A549 (cell line): Measurements from ENCODE around the gene ZNRF2. TPM values are rescaled to one million over a fixed set of nuclear protein-coding genes. Genes with fewer than 3 reads are reported as not detected.
A peak's percentile ranks its signal among the peaks of the same experiment; 100 is the strongest.

ENCODE experiments used
- ATAC-seq, 2 experiments: fragments of 200-7000 bp in 1 of 2; fragments of >200 bp in 1 of 2; cut with Nextera tagmentation in 1 of 2; cut with Tn5 transposase in 1 of 2; 3 replicates each; pipeline versions ENCODE4 v1.8.0 to v1.9.1; 2018 to 2020; ENCODE audit warnings: mild to moderate bottlenecking in 1 of 2, moderate library complexity in 1 of 2
- CTCF ChIA-PET: fragments of 300-600 bp; sonication (Branson Sonifier 250); formaldehyde crosslinking; extraction: SDS; loops from one replicate; lab custom pipeline; 2021; ENCODE audit warnings: antibody characterized with exemption, inconsistent platforms; lab: Yijun Ruan, JAX
- POLR2A ChIA-PET: fragments of 350-600 bp; formaldehyde crosslinking; extraction: SDS; loops from one replicate; lab custom pipeline; 2021; ENCODE audit warnings: antibody characterized with exemption, inconsistent platforms; lab: Yijun Ruan, JAX
- DNase-seq, 2 experiments: peaks; one replicate each; pipeline versions ENCODE4 v3.0.0 to v3.0.0-alpha.2; 2011 to 2016; ENCODE audit warnings: low read depth in 1 of 2, low spot score in 1 of 2
- FAIRE-seq: peaks from 2 replicates; lab custom pipeline; 2011; peaks lifted over from hg19 to GRCh38; lab: Jason Lieb, UNC
- H3K27ac ChIP-seq, 2 experiments: fragments of >200 bp; sonication (Bioruptor Twin); formaldehyde crosslinking; 3 replicates each; pipeline ENCODE4 v1.5.1; 2016 to 2017
- H3K4me1 ChIP-seq: fragments of >200 bp; sonication (Bioruptor Twin); formaldehyde crosslinking; 3 replicates; pipeline ENCODE4 v1.6.1; 2016
- H3K4me2 ChIP-seq: fragments of >200 bp; sonication (Bioruptor Twin); formaldehyde crosslinking; 3 replicates; pipeline ENCODE4 v1.6.1; 2016
- H3K4me3 ChIP-seq: fragments of >200 bp; sonication (Bioruptor Twin); formaldehyde crosslinking; 3 replicates; pipeline ENCODE4 v1.5.1; 2016
- H3K9me3 ChIP-seq: fragments of >200 bp; sonication (Bioruptor Twin); formaldehyde crosslinking; 3 replicates; pipeline ENCODE4 v1.6.1; 2016
- BHLHE40 ChIP-seq: IDR thresholded peaks from 2 replicates; pipeline ENCODE4 v1.6.1; 2012; ENCODE audit warnings: low read depth, low read length, inconsistent platforms
- CBX8 ChIP-seq: fragments of 200-600 bp; sonication (generic); IDR thresholded peaks from 2 replicates; pipeline ENCODE4 v1.6.1; 2016
- CEBPB ChIP-seq, 2 experiments: fragments of >200 bp in 1 of 2; sonication (Bioruptor Twin) in 1 of 2; formaldehyde crosslinking in 1 of 2; IDR thresholded peaks; 2 replicates each; pipeline ENCODE4 v1.6.1; 2012 to 2016
- CHD2 ChIP-seq: fragments of 150-350 bp; IDR thresholded peaks from 2 replicates; pipeline ENCODE4 v1.6.1; 2014; ENCODE audit warnings: low read length; ENCODE audit not compliant: partially characterized antibody
- CHD4 ChIP-seq: fragments of 200-600 bp; sonication (generic); IDR thresholded peaks from 2 replicates; pipeline ENCODE4 v1.6.1; 2016; ENCODE audit warnings: antibody characterized with exemption, mild to moderate bottlenecking, borderline replicate concordance
- ESRRA ChIP-seq: fragments of 150-350 bp; IDR thresholded peaks from 2 replicates; pipeline ENCODE4 v1.6.1; 2014; ENCODE audit warnings: mild to moderate bottlenecking, low read length, borderline replicate concordance
- FOSL2 ChIP-seq, 2 experiments: fragments of 450-650 bp in 1 of 2; fragments of >200 bp in 1 of 2; sonication (Bioruptor Twin) in 1 of 2; formaldehyde crosslinking; IDR thresholded peaks; 2 replicates each; pipeline versions ENCODE4 v1.5.0 to v1.6.1; 2016 to 2020; ENCODE audit warnings: mild to moderate bottlenecking in 1 of 2, moderate library complexity in 1 of 2
- HEYL ChIP-seq: fragments of 250-450 bp; sonication (Bioruptor Pico); IDR thresholded peaks from 2 replicates; pipeline ENCODE4 v1.8.0; 2021; ENCODE audit warnings: mild to moderate bottlenecking, moderate library complexity
- HOXA7 ChIP-seq: fragments of 250-450 bp; sonication (Bioruptor Pico); IDR thresholded peaks from 2 replicates; pipeline ENCODE4 v1.5.0; 2020; ENCODE audit warnings: mild to moderate bottlenecking, moderate library complexity
- HOXB5 ChIP-seq: fragments of 250-450 bp; sonication (Bioruptor Pico); IDR thresholded peaks from 2 replicates; pipeline ENCODE4 v1.5.0; 2020; ENCODE audit warnings: mild to moderate bottlenecking, moderate library complexity
- JUN ChIP-seq, 2 experiments: fragments of >200 bp; sonication (Bioruptor Twin); formaldehyde crosslinking; IDR thresholded peaks; 2 replicates in 1 of 2; 3 replicates in 1 of 2; pipeline ENCODE4 v1.6.1; 2016 to 2017
- KDM5A ChIP-seq: fragments of 200-600 bp; sonication (generic); IDR thresholded peaks from 2 replicates; pipeline ENCODE4 v1.6.1; 2016; ENCODE audit warnings: antibody characterized with exemption, mild to moderate bottlenecking
- MYC ChIP-seq: IDR thresholded peaks from 2 replicates; pipeline ENCODE4 v1.6.1; 2012; ENCODE audit warnings: mild to moderate bottlenecking, inconsistent platforms, low read length, improper control_type of control experiment, borderline replicate concordance
- NPAS2 ChIP-seq: fragments of 250-450 bp; sonication (Bioruptor Pico); IDR thresholded peaks from 2 replicates; pipeline ENCODE4 v1.8.0; 2022; ENCODE audit warnings: mild to moderate bottlenecking, moderate library complexity, borderline replicate concordance
- PHF8 ChIP-seq: fragments of 200-600 bp; sonication (generic); IDR thresholded peaks from 2 replicates; pipeline ENCODE4 v1.6.1; 2016; ENCODE audit warnings: low read depth, mild to moderate bottlenecking, antibody characterized with exemption, moderate library complexity, borderline replicate concordance
- POLR2A ChIP-seq: IDR thresholded peaks from 2 replicates; pipeline ENCODE4 v1.6.1; 2012; ENCODE audit warnings: mild to moderate bottlenecking, low read length
- RFX5 ChIP-seq: fragments of 450-650 bp; IDR thresholded peaks from 2 replicates; pipeline ENCODE4 v1.7.1; 2014; ENCODE audit warnings: antibody characterized with exemption, mild to moderate bottlenecking, moderate library complexity
- SMC3 ChIP-seq: fragments of >200 bp; sonication (Bioruptor Twin); formaldehyde crosslinking; IDR thresholded peaks from 3 replicates; pipeline ENCODE4 v1.6.1; 2018; ENCODE audit warnings: inconsistent platforms
- TFCP2L1 ChIP-seq: fragments of 250-450 bp; sonication (Bioruptor Pico); IDR thresholded peaks from 2 replicates; pipeline ENCODE4 v1.5.0; 2021; ENCODE audit warnings: mild to moderate bottlenecking
- TP53 ChIP-seq: fragments of 250-450 bp; sonication (Bioruptor Pico); IDR thresholded peaks from 2 replicates; pipeline ENCODE4 v1.5.0; 2021; ENCODE audit warnings: mild to moderate bottlenecking, moderate library complexity
- WGBS: methylation state at CpG from one replicate; pipeline ENCODE4 v1.1.6; 2017; ENCODE audit errors: missing lambda C conversion rate; 5-methylcytosine and 5-hydroxymethylcytosine counted together
- polyA plus RNA-seq, 4 experiments: library from polyadenylated mRNA; depleted of rRNA in 3 of 4; stranded (reverse); fragments of >200 nt; fragmentation: RNase III in 1 of 4; extraction: RNeasy Plus Mini Kit Qiagen cat#74134 plus additional on column Dnase treatment in 1 of 4; gene quantifications; 2 replicates in 3 of 4; 3 replicates in 1 of 4; pipeline ENCODE4 v1.2.3, GENCODE V29; 2011 to 2017
- TF ChIP-seq, protein P1 (sequence below): fragments of >200 bp; sonication (Bioruptor Twin); formaldehyde crosslinking; IDR thresholded peaks from 3 replicates; pipeline ENCODE4 v1.6.1; 2016
- TF ChIP-seq, protein P2 (sequence below): fragments of 250-450 bp; sonication (Bioruptor Pico); IDR thresholded peaks from 2 replicates; pipeline ENCODE4 v1.5.0; 2020; ENCODE audit warnings: low read depth, mild to moderate bottlenecking, moderate library complexity
- TF ChIP-seq, protein P3 (sequence below): fragments of 450-650 bp; IDR thresholded peaks from 2 replicates; pipeline ENCODE4 v1.6.1; 2014; ENCODE audit warnings: antibody characterized with exemption

ZNRF2 gene
- polyA plus RNA-seq, 2 of the 4 experiments (the other 2 are of a cell fraction) = 5.9 to 11.4 TPM

DNA sequence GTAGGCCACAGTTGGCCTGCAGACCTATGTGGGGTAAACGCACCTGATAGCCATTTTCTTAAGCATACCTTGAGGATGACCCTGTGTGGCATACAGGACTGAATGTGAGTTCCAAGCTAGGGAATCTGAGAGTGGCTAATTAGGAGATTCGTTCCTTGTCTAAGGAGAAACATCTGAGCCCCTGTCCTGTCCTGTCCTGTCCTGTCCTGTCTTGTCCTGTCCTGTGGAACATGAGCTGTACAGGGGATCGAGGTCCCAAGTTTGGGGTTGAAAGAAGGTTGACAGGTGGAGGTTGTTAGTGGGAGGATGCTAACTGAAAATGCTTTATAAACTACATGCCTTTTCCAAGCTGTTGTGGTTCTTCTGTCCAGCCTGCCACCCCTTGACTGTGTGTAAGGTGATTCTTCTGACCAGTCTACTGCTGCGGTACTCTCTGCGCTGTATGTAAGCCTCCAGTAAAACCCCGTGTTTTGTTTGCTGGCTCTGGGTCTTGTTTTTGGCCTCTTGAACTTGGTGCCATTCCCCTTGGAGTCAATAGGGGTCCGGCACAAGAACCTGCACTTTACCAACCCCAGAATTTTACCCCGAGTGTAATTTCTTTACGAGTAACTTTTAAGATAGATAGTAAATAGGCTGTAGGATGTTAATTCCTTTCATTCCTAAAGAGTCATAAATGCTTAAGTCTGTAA, 26.4 kb downstream of the ZNRF2 start:
- FAIRE-seq (no peak), DNase-seq (no peak), ATAC-seq (peak in 1 of 2 experiments; percentile 33; a peak in 2 of 6 replicates)
- ChIA-PET POLR2A (no interaction called here), CTCF (interaction anchor here (1.5 kb wide), 1 partner anchor 35 kb away, joined by 3 read pairs; no protein-coding TSS in a partner anchor)
- Histone ChIP-seq H3K4me1 (peaks cover 39% of the 10 kb centered on the region), H3K4me3 (no peak overlapping the region), H3K9me3 (no peaks in the 10 kb centered on the region)
- 88% methylated on average over 9 of the region's 9 CpGs for WGBS
- TF ChIP-seq CBX8 (no peak), ESRRA (no peak), CHD4 (no peak), RFX5 (no peak), PHF8 (no peak), HOXB5 (no peak), POLR2A (no peak), NPAS2 (CRISPR knock-in tag) (no peak), MYC (no peak), FOSL2 (IDR thresholded peaks at IDR 0.05) (no peak), FOSL2 (CRISPR knock-in tag; IDR thresholded peaks at IDR 0.05) (no peak), HOXA7 (CRISPR knock-in tag) (no peak), TFCP2L1 (no peak), BHLHE40 (no peak), CHD2 (no peak)
- TF ChIP-seq, protein P1, sequence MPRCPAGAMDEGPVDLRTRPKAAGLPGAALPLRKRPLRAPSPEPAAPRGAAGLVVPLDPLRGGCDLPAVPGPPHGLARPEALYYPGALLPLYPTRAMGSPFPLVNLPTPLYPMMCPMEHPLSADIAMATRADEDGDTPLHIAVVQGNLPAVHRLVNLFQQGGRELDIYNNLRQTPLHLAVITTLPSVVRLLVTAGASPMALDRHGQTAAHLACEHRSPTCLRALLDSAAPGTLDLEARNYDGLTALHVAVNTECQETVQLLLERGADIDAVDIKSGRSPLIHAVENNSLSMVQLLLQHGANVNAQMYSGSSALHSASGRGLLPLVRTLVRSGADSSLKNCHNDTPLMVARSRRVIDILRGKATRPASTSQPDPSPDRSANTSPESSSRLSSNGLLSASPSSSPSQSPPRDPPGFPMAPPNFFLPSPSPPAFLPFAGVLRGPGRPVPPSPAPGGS = no peak
- TF ChIP-seq, protein P2, sequence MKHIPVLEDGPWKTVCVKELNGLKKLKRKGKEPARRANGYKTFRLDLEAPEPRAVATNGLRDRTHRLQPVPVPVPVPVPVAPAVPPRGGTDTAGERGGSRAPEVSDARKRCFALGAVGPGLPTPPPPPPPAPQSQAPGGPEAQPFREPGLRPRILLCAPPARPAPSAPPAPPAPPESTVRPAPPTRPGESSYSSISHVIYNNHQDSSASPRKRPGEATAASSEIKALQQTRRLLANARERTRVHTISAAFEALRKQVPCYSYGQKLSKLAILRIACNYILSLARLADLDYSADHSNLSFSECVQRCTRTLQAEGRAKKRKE (CRISPR knock-in tag) = no peak
- TF ChIP-seq, all 56 proteins: peak for 0
- Histone ChIP-seq H3K27ac (no peak overlapping the region), H3K4me2 (no peak overlapping the region)

DNA sequence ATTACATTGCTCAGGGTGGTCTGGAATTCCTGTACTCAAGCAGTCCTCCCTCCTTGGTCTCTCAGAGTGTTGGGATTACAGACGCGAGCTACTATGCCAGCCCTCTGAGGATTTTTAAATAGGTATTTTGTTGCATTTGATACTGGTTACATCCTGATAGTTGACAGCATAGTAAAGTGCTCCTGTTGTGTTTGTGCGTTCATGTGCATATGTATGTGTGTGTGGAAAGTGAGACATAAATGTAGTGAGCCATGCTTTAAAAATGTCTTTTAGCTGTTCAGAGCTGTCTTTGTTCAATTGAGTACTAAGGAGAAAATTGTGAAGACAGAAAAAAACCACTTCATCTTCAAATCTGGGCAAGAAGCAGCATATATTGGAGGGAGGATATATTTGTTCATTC, 27.8 kb downstream of the ZNRF2 start:
- FAIRE-seq (no peak), DNase-seq (no peak), ATAC-seq (no peak)
- Histone ChIP-seq H3K4me1 (peaks cover 33% of the 10 kb centered on the region), H3K27ac (no peak overlapping the region), H3K9me3 (no peaks in the 10 kb centered on the region), H3K4me2 (no peak overlapping the region), H3K4me3 (no peak overlapping the region)
- CTCF ChIA-PET = no interaction called here
- WGBS = 87% methylated on average over 3 of the region's 3 CpGs
- POLR2A ChIA-PET = no interaction called here
- no peak for TF ChIP-seq JUN (IDR thresholded peaks at IDR 0.05)
- no peak for TF ChIP-seq SMC3
- no peak for TF ChIP-seq HEYL (CRISPR knock-in tag)
- TF ChIP-seq KDM5A = no peak
- TF ChIP-seq CBX8 = no peak
- TF ChIP-seq TP53 (CRISPR knock-in tag) = no peak
- no peak for TF ChIP-seq CEBPB (IDR thresholded peaks at IDR 0.05)
- no peak for TF ChIP-seq HOXB5
- TF ChIP-seq, protein P3, sequence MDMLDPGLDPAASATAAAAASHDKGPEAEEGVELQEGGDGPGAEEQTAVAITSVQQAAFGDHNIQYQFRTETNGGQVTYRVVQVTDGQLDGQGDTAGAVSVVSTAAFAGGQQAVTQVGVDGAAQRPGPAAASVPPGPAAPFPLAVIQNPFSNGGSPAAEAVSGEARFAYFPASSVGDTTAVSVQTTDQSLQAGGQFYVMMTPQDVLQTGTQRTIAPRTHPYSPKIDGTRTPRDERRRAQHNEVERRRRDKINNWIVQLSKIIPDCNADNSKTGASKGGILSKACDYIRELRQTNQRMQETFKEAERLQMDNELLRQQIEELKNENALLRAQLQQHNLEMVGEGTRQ = no peak
